H1 (cell line): Measurements from ENCODE around the gene GAMT. TPM values are rescaled to one million over a fixed set of nuclear protein-coding genes. Genes with fewer than 3 reads are reported as not detected.

Experiments used
- CTCF ChIA-PET: fragments of 300-600 bp; sonication (Branson Sonifier 250); formaldehyde crosslinking; loops from one replicate; lab custom pipeline; 2021; ENCODE audit not compliant: partially characterized antibody; lab: Charles Lee
- POLR2A ChIA-PET: fragments of 300-600 bp; sonication (Branson Sonifier 250); formaldehyde crosslinking; loops from one replicate; lab custom pipeline; 2021; ENCODE audit warnings: inconsistent platforms; ENCODE audit not compliant: partially characterized antibody; lab: Charles Lee
- DNase-seq, 2 experiments: peaks; one replicate each; pipeline versions ENCODE4 v3.0.0 to v3.0.0-alpha.2; 2010 to 2022; ENCODE audit warnings: low spot score in 2 of 2, low read depth in 1 of 2, mixed read lengths in 1 of 2
- FAIRE-seq: peaks from 2 replicates; lab custom pipeline; 2011; peaks lifted over from hg19 to GRCh38; lab: Jason Lieb, UNC
- H2AFZ ChIP-seq: 2 replicates; pipeline ENCODE4 v1.8.1; 2012; ENCODE audit warnings: low read length, inconsistent platforms
- H2AK5ac ChIP-seq: 2 replicates; pipeline ENCODE4 v1.6.1; 2013; ENCODE audit warnings: low read depth, low read length
- H2BK120ac ChIP-seq: replicated peaks from 2 replicates; pipeline ENCODE3; 2013; ENCODE audit warnings: low read depth, low read length, inconsistent platforms
- H2BK12ac ChIP-seq: 2 replicates; pipeline ENCODE4 v1.6.1; 2013; ENCODE audit warnings: low read depth, low read length
- H2BK15ac ChIP-seq: 2 replicates; pipeline ENCODE4 v1.6.1; 2013; ENCODE audit warnings: low read length
- H2BK20ac ChIP-seq: 2 replicates; pipeline ENCODE4 v1.6.1; 2013; ENCODE audit warnings: low read length
- H2BK5ac ChIP-seq: 2 replicates; pipeline ENCODE4 v1.6.1; 2013; ENCODE audit warnings: low read depth, low read length
- H3K14ac ChIP-seq: 2 replicates; pipeline ENCODE4 v1.6.1; 2013; ENCODE audit warnings: inconsistent platforms; ENCODE audit not compliant: insufficient read length
- H3K18ac ChIP-seq: 2 replicates; pipeline ENCODE4 v1.6.1; 2013; ENCODE audit warnings: low read length; ENCODE audit errors: extremely low read depth
- H3K23ac ChIP-seq: 2 replicates; pipeline ENCODE4 v1.6.1; 2013; ENCODE audit warnings: inconsistent platforms; ENCODE audit not compliant: insufficient read length
- H3K23me2 ChIP-seq: 2 replicates; pipeline ENCODE4 v1.6.1; 2013; ENCODE audit warnings: low read depth, low read length
- H3K27ac ChIP-seq: 2 replicates; pipeline ENCODE4 v1.6.1; 2011; ENCODE audit warnings: low read depth, low read length, inconsistent platforms
- H3K27me3 ChIP-seq, 4 experiments: replicated peaks in 1 of 4; 1 replicate in 1 of 4; 2 replicates in 3 of 4; pipeline versions ENCODE4 v1.6.1 to v1.8.1; 2011 to 2013; ENCODE audit warnings: low read length in 3 of 4, mild to moderate bottlenecking in 3 of 4, inconsistent platforms in 2 of 4, mixed read lengths in 2 of 4, moderate library complexity in 1 of 4; ENCODE audit not compliant: control insufficient read depth in 3 of 4, insufficient read depth in 3 of 4; ENCODE audit errors: extremely low read depth in 1 of 4
- H3K36me3 ChIP-seq, 4 experiments: 2 replicates each; pipeline versions ENCODE4 v1.6.1 to v1.8.1; 2011 to 2013; ENCODE audit warnings: mild to moderate bottlenecking in 4 of 4, low read length in 3 of 4, moderate library complexity in 2 of 4, control low read depth in 1 of 4, inconsistent platforms in 1 of 4; ENCODE audit not compliant: insufficient read depth in 4 of 4, control insufficient read depth in 2 of 4
- H3K4ac ChIP-seq: replicated peaks from 2 replicates; pipeline ENCODE3; 2013; ENCODE audit warnings: low read length, low read depth, mixed read lengths, inconsistent platforms; ENCODE audit not compliant: insufficient read length
- H3K4me1 ChIP-seq, 4 experiments: replicated peaks in 1 of 4; 1 replicate in 1 of 4; 2 replicates in 3 of 4; pipeline versions ENCODE4 v1.6.1 to v1.8.1; 2011 to 2013; ENCODE audit warnings: low read length in 3 of 4, inconsistent platforms in 2 of 4, mixed read lengths in 1 of 4; ENCODE audit not compliant: insufficient read depth in 4 of 4, control insufficient read depth in 3 of 4
- H3K4me2 ChIP-seq, 2 experiments: 2 replicates each; pipeline versions ENCODE4 v1.6.1 to v1.8.1; 2011 to 2013; ENCODE audit warnings: low read depth in 2 of 2, low read length in 2 of 2, control low read depth in 1 of 2, inconsistent platforms in 1 of 2, mild to moderate bottlenecking in 1 of 2; ENCODE audit not compliant: insufficient read depth in 1 of 2
- H3K4me3 ChIP-seq, 4 experiments: fragments of 200-600, 300-600 bp in 1 of 4; sonication (generic), shearing (Covaris generic), sonication (Bioruptor Twin) in 1 of 4; 2 replicates each; pipeline versions ENCODE4 v1.5.1 to v1.8.1; 2011 to 2016; ENCODE audit warnings: low read length in 4 of 4, low read depth in 3 of 4, control low read depth in 2 of 4, inconsistent platforms in 2 of 4, mild to moderate bottlenecking in 2 of 4, mixed read lengths in 1 of 4, moderate library complexity in 1 of 4; ENCODE audit not compliant: insufficient read depth in 2 of 4; ENCODE audit errors: extremely low read depth in 1 of 4
- H3K56ac ChIP-seq: replicated peaks from 2 replicates; pipeline ENCODE3; 2013; ENCODE audit warnings: low read depth, mild to moderate bottlenecking, mixed read lengths, low read length, inconsistent platforms; ENCODE audit not compliant: insufficient read length
- H3K79me1 ChIP-seq: 2 replicates; pipeline ENCODE4 v1.6.1; 2013; ENCODE audit warnings: low read depth, low read length, control low read depth
- H3K79me2 ChIP-seq, 2 experiments: 2 replicates each; pipeline versions ENCODE4 v1.6.1 to v1.8.1; 2012 to 2013; ENCODE audit warnings: low read length in 2 of 2, mild to moderate bottlenecking in 2 of 2, inconsistent platforms in 1 of 2; ENCODE audit not compliant: insufficient read depth in 2 of 2, control insufficient read depth in 1 of 2
- H3K9ac ChIP-seq, 4 experiments: replicated peaks in 1 of 4; 1 replicate in 1 of 4; 2 replicates in 3 of 4; pipeline versions ENCODE4 v1.6.1 to v1.8.1; 2011 to 2013; ENCODE audit warnings: low read depth in 3 of 4, low read length in 3 of 4, control low read depth in 2 of 4, mild to moderate bottlenecking in 2 of 4, moderate library complexity in 2 of 4, inconsistent platforms in 1 of 4; ENCODE audit errors: extremely low read depth in 1 of 4
- H3K9me3 ChIP-seq, 2 experiments: 2 replicates each; pipeline versions ENCODE4 v1.6.1 to v1.8.1; 2012 to 2013; ENCODE audit warnings: mild to moderate bottlenecking in 2 of 2, moderate library complexity in 2 of 2, control low read depth in 1 of 2, inconsistent platforms in 1 of 2, low read depth in 1 of 2, low read length in 1 of 2, mixed read lengths in 1 of 2; ENCODE audit not compliant: insufficient read depth in 2 of 2
- H4K20me1 ChIP-seq, 2 experiments: replicated peaks in 1 of 2; 2 replicates each; pipeline versions ENCODE3 to v1.8.1; 2011 to 2013; ENCODE audit warnings: inconsistent platforms in 2 of 2, low read length in 2 of 2, mild to moderate bottlenecking in 1 of 2; ENCODE audit not compliant: insufficient read depth in 2 of 2, control insufficient read depth in 1 of 2
- H4K5ac ChIP-seq: 2 replicates; pipeline ENCODE4 v1.6.1; 2013; ENCODE audit warnings: low read length, low read depth, mixed read lengths, inconsistent platforms; ENCODE audit not compliant: insufficient read length
- H4K8ac ChIP-seq: 2 replicates; pipeline ENCODE4 v1.8.0; 2013; ENCODE audit warnings: mild to moderate bottlenecking, moderate library complexity, low read length, inconsistent platforms; ENCODE audit not compliant: insufficient read depth; ENCODE audit errors: extremely low read depth
- H4K91ac ChIP-seq: replicated peaks from 2 replicates; pipeline ENCODE3; 2013; ENCODE audit warnings: low read length, mixed read lengths, inconsistent platforms; ENCODE audit not compliant: insufficient read length
- ATF2 ChIP-seq: IDR thresholded peaks from 2 replicates; pipeline ENCODE4 v1.6.1; 2012; ENCODE audit warnings: low read length, inconsistent platforms
- CBX8 ChIP-seq: fragments of 300-800, 300-1000 bp; sonication (generic); IDR thresholded peaks from 2 replicates; pipeline ENCODE4 v1.7.1; 2016; ENCODE audit warnings: low read depth, low read length, borderline replicate concordance
- E2F6 ChIP-seq: IDR thresholded peaks from 2 replicates; pipeline ENCODE4 v1.6.1; 2012; ENCODE audit warnings: inconsistent platforms
- EGR1 ChIP-seq: IDR thresholded peaks from 2 replicates; pipeline ENCODE4 v1.6.1; 2011; ENCODE audit warnings: low read depth, low read length, borderline replicate concordance
- KDM4A ChIP-seq: IDR thresholded peaks from one replicate; pipeline ENCODE4 v1.7.1; 2012; ENCODE audit warnings: low read depth, mild to moderate bottlenecking, moderate library complexity, low read length, inconsistent platforms; ENCODE audit not compliant: severe bottlenecking
- KDM5A ChIP-seq: fragments of 200-600 bp; IDR thresholded peaks from 2 replicates; pipeline ENCODE4 v1.7.1; 2012; ENCODE audit warnings: mild to moderate bottlenecking, low read length, inconsistent platforms, mixed read lengths
- SUZ12 ChIP-seq: fragments of 200-600 bp; sonication (generic); IDR thresholded peaks from 2 replicates; pipeline ENCODE4 v1.6.1; 2012; ENCODE audit warnings: mild to moderate bottlenecking, inconsistent platforms, low read length, moderate library complexity, mixed read lengths
- TAF7 ChIP-seq: optimal IDR thresholded peaks from 2 replicates; pipeline ENCODE3; 2011; ENCODE audit warnings: low read depth, mild to moderate bottlenecking, inconsistent platforms, low read length, moderate library complexity, borderline replicate concordance
- ZNF274 ChIP-seq: IDR thresholded peaks from 2 replicates; pipeline ENCODE4 v1.7.0; 2012; ENCODE audit warnings: low read length, borderline replicate concordance; ENCODE audit errors: extremely low read depth
- WGBS, 2 experiments: shearing (Covaris generic) in 1 of 2; methylation state at CpG; one replicate each; pipeline versions ENCODE4 v1.1.6 to v1.1.7; 2013 to 2015; ENCODE audit warnings: low lambda C conversion rate in 2 of 2, mixed read lengths in 2 of 2, inconsistent platforms in 1 of 2, low coverage in 1 of 2, missing lambda C conversion rate in 1 of 2; ENCODE audit not compliant: insufficient replicate concordance in 2 of 2, insufficient coverage in 1 of 2, insufficient read length in 1 of 2; ENCODE audit errors: extremely low coverage in 1 of 2, missing lambda C conversion rate in 1 of 2; 5-methylcytosine and 5-hydroxymethylcytosine counted together
- polyA plus RNA-seq, 7 experiments: library from polyadenylated mRNA; depleted of rRNA in 3 of 7; stranded (reverse) in 5 of 7; unstranded in 2 of 7; fragments of >200 nt in 5 of 7; fragments of 200-250 nt in 2 of 7; gene quantifications; 1 replicate in 5 of 7; 2 replicates in 1 of 7; 4 replicates in 1 of 7; pipeline versions ENCODE4 v1.2.1 to v1.2.3, GENCODE V29; 2011 to 2013; ENCODE audit warnings: missing spikeins in 2 of 7, mixed read lengths in 2 of 7
- total RNA-seq: library from RNA; stranded (reverse); fragmentation: NEBNext Ultra II Directional; extraction: Animal tissue kit (Norgen Biotek cat#: 25700); gene quantifications from 2 replicates; pipeline ENCODE4 v1.2.1, GENCODE V29; 2021

Gene GAMT
- total and polyA plus RNA-seq, 2 of the 8 experiments (the other 6 are each of a cell fraction or from before 2014, with no cell fraction given), result 17.2 to 35.6 TPM

- WGBS, 2 experiments, result 92% methylated on average over 28 of the region's 30 CpGs; no CpG with 5 or more reads in 1 of the 2 experiments
- no peak for TF ChIP-seq SUZ12
- no peak for TF ChIP-seq ZNF274
- no peak for TF ChIP-seq TAF7
- TF ChIP-seq CBX8, result no peak
- TF ChIP-seq E2F6, result no peak
- TF ChIP-seq KDM5A, result no peak
- TF ChIP-seq ATF2, result no peak
- TF ChIP-seq KDM4A, result no peak
- no peak for TF ChIP-seq EGR1
Measured at GRCh38 chr19:1361601-1362386, 39.5 kb downstream of the GAMT start.

More at GRCh38 chr19:1361601-1362386, 39.5 kb downstream of the GAMT start:
- Histone ChIP-seq H3K18ac (no peak overlapping the region), H2BK15ac (no peak overlapping the region), H2AFZ (no peak overlapping the region), H4K8ac (no peak overlapping the region), H2BK120ac (no peak overlapping the region), H3K79me2 (peaks cover 0 to 11% of the 10 kb centered on the region in 2 experiments; a peak in 1 of 4 replicates), H3K56ac (no peak overlapping the region), H2BK5ac (no peak overlapping the region), H3K4me2 (no peak overlapping the region), H4K20me1 (peaks cover 0 to 17% of the 10 kb centered on the region in 2 experiments), H3K23ac (no peak overlapping the region), H3K9ac (no peak overlapping the region), H3K9me3 (no peaks in the 10 kb centered on the region), H3K4me3 (no peak overlapping the region), H2BK20ac (no peak overlapping the region), H4K91ac (no peak overlapping the region), H3K4ac (no peak overlapping the region), H3K14ac (no peak overlapping the region), H3K36me3 (peaks cover 16 to 77% (median 37%) of the 10 kb centered on the region in 4 experiments), H2BK12ac (no peak overlapping the region), H3K79me1 (peaks cover 4% of the 10 kb centered on the region; the same call in 1 of the 2 replicates), H2AK5ac (no peak overlapping the region), H4K5ac (no peak overlapping the region), H3K27me3 (no peaks in the 10 kb centered on the region), H3K4me1 (peaks cover 2 to 15% (median 9%) of the 10 kb centered on the region in 4 experiments; a peak in 6 of 7 replicates), H3K23me2 (no peaks in the 10 kb centered on the region), H3K27ac (no peak overlapping the region)
- CTCF ChIA-PET, result interaction anchor here (0.6 to 2.3 kb wide), 4 partner anchors 8 to 98 kb away, joined by 3 to 12 read pairs (median 4); no protein-coding TSS in a partner anchor
- FAIRE-seq, result no peak
- POLR2A ChIA-PET, result interaction anchor here (0.6 to 2.1 kb wide), 3 partner anchors 9 to 106 kb away, joined by 3 to 10 read pairs (median 4); partner anchors contain the start of gene CIRBP
- DNase-seq, result no peak
